Body of pancreas (tissue), 4 donors: ENCODE data around the gene MAP4K5. TPM values are rescaled to one million over a fixed set of nuclear protein-coding genes. Genes with fewer than 3 reads are reported as not detected.

Experiments used
- ATAC-seq: fragments of 150-250 bp; one replicate; pipeline ENCODE4 v1.9.1; 2016
- DNase-seq, 4 donors: peaks; one replicate each; pipeline ENCODE4 v3.0.0-alpha.2; 2019
- H3K27ac ChIP-seq, 4 donors: fragments of 200-600 bp; sonication (generic); 1 replicate in 3 of 4; 2 replicates in 1 of 4; pipeline versions ENCODE4 v1.5.1 to v1.6.1; 2016 to 2019; ENCODE audit warnings: mild to moderate bottlenecking in 1 of 4, mixed read lengths in 1 of 4, moderate library complexity in 1 of 4
- H3K27me3 ChIP-seq, 2 donors: fragments of 200-600 bp; sonication (generic); one replicate each; pipeline ENCODE4 v1.6.0; 2016; ENCODE audit warnings: mild to moderate bottlenecking in 1 of 2
- H3K36me3 ChIP-seq, 2 donors: fragments of 200-600 bp; sonication (generic); replicated peaks in 1 of 2; 2 replicates each; pipeline ENCODE4 v1.5.1; 2016; ENCODE audit warnings: low read depth in 2 of 2; ENCODE audit not compliant: insufficient read depth in 1 of 2
- H3K4me1 ChIP-seq: fragments of 200-600 bp; sonication (generic); one replicate; pipeline ENCODE4 v1.6.0; 2016
- H3K4me3 ChIP-seq, 2 donors: fragments of 200-600 bp; sonication (generic); 1 replicate in 1 of 2; 2 replicates in 1 of 2; pipeline ENCODE4 v1.5.1; 2016 to 2019
- H3K9me3 ChIP-seq, 3 donors: fragments of 200-600 bp; sonication (generic); 1 replicate in 2 of 3; 2 replicates in 1 of 3; pipeline ENCODE4 v1.5.1; 2016
- POLR2A ChIP-seq, 3 donors: fragments of 450-650 bp; IDR thresholded peaks; one replicate each; pipeline ENCODE4 v1.6.1; 2016; ENCODE audit warnings: antibody characterized with exemption in 3 of 3, mild to moderate bottlenecking in 2 of 3
- WGBS, 2 donors: methylation state at CpG; one replicate each; pipeline ENCODE4 v1.1.5; 2017; 5-methylcytosine and 5-hydroxymethylcytosine counted together
- intact Hi-C: fragments of 100-400 bp; cut with DNase I; formaldehyde crosslinking; loops from one replicate; pipeline ENCODE4 v1.15.1; 2023
- total RNA-seq, 2 donors: library from RNA; depleted of rRNA; stranded (reverse); fragments of >200 nt; gene quantifications; one replicate each; pipeline ENCODE4 v1.1.0, GENCODE V29; 2016
- TF ChIP-seq, protein P1 (sequence below), 7 experiments: fragments of 450-650 bp in 4 of 7; fragments of 200-600 bp in 3 of 7; sonication (generic) in 3 of 7; IDR thresholded peaks; one replicate each; pipeline ENCODE4 v1.5.1; 2016 to 2019; ENCODE audit warnings: antibody characterized with exemption in 7 of 7

Gene MAP4K5
- total RNA-seq, 2 donors from 2014 or later = 111 to 159 TPM

DNA sequence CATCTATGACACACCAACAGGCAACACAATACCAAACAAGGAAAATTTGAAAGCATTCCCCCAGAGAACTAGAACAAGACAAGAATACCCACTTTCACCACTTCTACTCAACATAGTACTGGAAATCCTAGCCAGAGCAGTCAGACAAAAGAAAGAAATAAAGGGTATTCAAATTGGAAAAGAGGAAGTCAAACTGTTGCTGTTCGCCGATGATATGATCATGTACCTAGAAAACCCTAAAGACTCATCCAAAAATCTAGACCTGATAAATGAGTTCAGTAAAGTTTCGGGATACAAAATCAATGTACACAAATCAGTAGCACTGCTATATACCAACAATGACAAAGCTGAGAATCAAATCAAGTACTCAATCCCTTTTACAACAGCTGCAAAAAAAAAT lies 19.5 kb upstream of the MAP4K5 start:
- 85 to 87% methylated on average over 3 of the region's 3 CpGs for WGBS, 2 donors
- intact Hi-C loops = no loop called here
- TF ChIP-seq, protein P1, sequence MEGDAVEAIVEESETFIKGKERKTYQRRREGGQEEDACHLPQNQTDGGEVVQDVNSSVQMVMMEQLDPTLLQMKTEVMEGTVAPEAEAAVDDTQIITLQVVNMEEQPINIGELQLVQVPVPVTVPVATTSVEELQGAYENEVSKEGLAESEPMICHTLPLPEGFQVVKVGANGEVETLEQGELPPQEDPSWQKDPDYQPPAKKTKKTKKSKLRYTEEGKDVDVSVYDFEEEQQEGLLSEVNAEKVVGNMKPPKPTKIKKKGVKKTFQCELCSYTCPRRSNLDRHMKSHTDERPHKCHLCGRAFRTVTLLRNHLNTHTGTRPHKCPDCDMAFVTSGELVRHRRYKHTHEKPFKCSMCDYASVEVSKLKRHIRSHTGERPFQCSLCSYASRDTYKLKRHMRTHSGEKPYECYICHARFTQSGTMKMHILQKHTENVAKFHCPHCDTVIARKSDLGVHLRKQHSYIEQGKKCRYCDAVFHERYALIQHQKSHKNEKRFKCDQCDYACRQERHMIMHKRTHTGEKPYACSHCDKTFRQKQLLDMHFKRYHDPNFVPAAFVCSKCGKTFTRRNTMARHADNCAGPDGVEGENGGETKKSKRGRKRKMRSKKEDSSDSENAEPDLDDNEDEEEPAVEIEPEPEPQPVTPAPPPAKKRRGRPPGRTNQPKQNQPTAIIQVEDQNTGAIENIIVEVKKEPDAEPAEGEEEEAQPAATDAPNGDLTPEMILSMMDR (IDR thresholded peaks at IDR 0.05) = no peak
- no peak for TF ChIP-seq POLR2A (IDR thresholded peaks at IDR 0.05)
- H3K9me3 ChIP-seq = no peaks in the 10 kb centered on the region
- DNase-seq (no peak), ATAC-seq (no peak)
- no peak overlapping the region for H3K4me3 ChIP-seq
- H3K4me1 ChIP-seq = no peaks in the 10 kb centered on the region
- H3K27me3 ChIP-seq = no peaks in the 10 kb centered on the region
- H3K27ac ChIP-seq = no peak overlapping the region
- no peaks in the 10 kb centered on the region for H3K36me3 ChIP-seq

DNA sequence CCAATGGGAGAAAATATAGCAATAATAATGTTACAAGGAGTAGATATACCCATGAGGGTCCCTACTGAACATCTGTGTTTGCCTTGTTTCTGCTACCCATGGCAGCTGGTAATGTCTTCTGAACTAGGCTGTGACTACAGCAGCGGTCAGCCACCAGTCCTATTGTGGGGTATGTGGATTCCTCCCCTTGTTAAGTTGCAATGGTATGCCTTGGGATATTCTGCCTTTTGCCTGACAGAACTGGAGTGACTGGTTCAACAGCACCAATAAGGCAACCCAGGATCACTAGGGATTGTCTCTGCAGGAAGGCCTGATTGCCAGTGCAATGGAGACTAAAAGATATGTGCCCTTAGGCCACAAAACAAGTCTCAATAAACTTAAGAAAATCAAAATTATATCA lies 17.9 kb upstream of the MAP4K5 start:
- DNase-seq (no peak), ATAC-seq (no peak)
- H3K36me3 ChIP-seq = no peaks in the 10 kb centered on the region
- peaks cover 9% of the 10 kb centered on the region for H3K4me1 ChIP-seq
- H3K27ac ChIP-seq = no peak overlapping the region
- no peaks in the 10 kb centered on the region for H3K9me3 ChIP-seq
- no peaks in the 10 kb centered on the region for H3K27me3 ChIP-seq
- intact Hi-C loops = no loop called here
- 91 to 94% methylated on average over 1 of the region's 1 CpG for WGBS, 2 donors
- no peak overlapping the region for H3K4me3 ChIP-seq
- TF ChIP-seq POLR2A (IDR thresholded peaks at IDR 0.05) = no peak
- TF ChIP-seq, protein P1 (IDR thresholded peaks at IDR 0.05) = no peak

DNA sequence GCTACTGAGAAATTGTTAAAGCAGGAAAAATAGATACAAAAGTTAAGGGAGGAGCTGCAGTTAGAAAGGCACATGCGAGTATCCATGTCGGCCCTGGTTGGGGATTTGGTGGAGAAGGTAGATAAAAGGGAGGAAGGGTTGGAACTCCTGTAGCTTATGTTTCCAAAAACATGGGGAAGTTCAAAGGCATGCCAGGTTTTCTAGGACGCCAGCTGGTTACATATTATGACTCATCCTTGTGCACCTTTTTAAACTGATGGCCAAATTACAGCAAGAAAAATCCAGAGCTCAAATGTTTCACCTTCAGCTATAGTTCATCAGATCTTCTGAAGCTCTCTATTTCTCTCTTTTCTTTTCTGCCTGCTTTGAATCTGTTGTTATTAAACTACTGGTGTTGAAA lies 13.2 kb upstream of the MAP4K5 start:
- no peak for TF ChIP-seq POLR2A (IDR thresholded peaks at IDR 0.05)
- TF ChIP-seq, protein P1 (IDR thresholded peaks at IDR 0.05) = no peak
- H3K27ac ChIP-seq = peak overlapping the region in 3 of 4 donors; percentile 57 to 73 (median 71)
- intact Hi-C loops = no loop called here
- no peak overlapping the region for H3K4me3 ChIP-seq
- ATAC-seq (peak; percentile 79), DNase-seq (peak; percentile 38 to 65 (median 56))
- 35 to 49% methylated on average over 3 of the region's 3 CpGs for WGBS, 2 donors
- peaks cover 35% of the 10 kb centered on the region for H3K4me1 ChIP-seq
- no peaks in the 10 kb centered on the region for H3K27me3 ChIP-seq
- no peaks in the 10 kb centered on the region for H3K36me3 ChIP-seq
- H3K9me3 ChIP-seq = no peaks in the 10 kb centered on the region

GRCh38 chr14:50544911-50545310 lies 12.5 kb upstream of the MAP4K5 start:
- H3K4me1 ChIP-seq = peaks cover 35% of the 10 kb centered on the region
- intact Hi-C loops = no loop called here
- no peaks in the 10 kb centered on the region for H3K27me3 ChIP-seq
- H3K36me3 ChIP-seq = no peaks in the 10 kb centered on the region
- ATAC-seq (peak; percentile 84), DNase-seq (peak; percentile 68 to 84 (median 81))
- peak overlapping the region in 3 of 4 donors; percentile 57 to 73 (median 71) for H3K27ac ChIP-seq
- no peaks in the 10 kb centered on the region for H3K9me3 ChIP-seq
- 52 to 62% methylated on average over 3 of the region's 3 CpGs for WGBS, 2 donors
- H3K4me3 ChIP-seq = no peak overlapping the region
- TF ChIP-seq, protein P1 (IDR thresholded peaks at IDR 0.05) = no peak
- TF ChIP-seq POLR2A (IDR thresholded peaks at IDR 0.05) = no peak

GRCh38 chr14:50542941-50543418 lies 10.6 kb upstream of the MAP4K5 start:
- DNase-seq = peak; percentile 52 to 67 (median 57)
- ATAC-seq = peak; percentile 54

More at GRCh38 chr14:50542941-50543418, 10.6 kb upstream of the MAP4K5 start:
- H3K36me3 ChIP-seq = no peaks in the 10 kb centered on the region
- no peak overlapping the region for H3K4me3 ChIP-seq
- no peak overlapping the region for H3K27ac ChIP-seq
- H3K4me1 ChIP-seq = peaks cover 35% of the 10 kb centered on the region
- intact Hi-C loops = no loop called here
- TF ChIP-seq POLR2A (IDR thresholded peaks at IDR 0.05) = no peak
- TF ChIP-seq, protein P1 (IDR thresholded peaks at IDR 0.05) = peak; percentile 29 to 67 (median 65)
- H3K27me3 ChIP-seq = no peaks in the 10 kb centered on the region
- H3K9me3 ChIP-seq = no peaks in the 10 kb centered on the region
- 0 to 4% methylated on average over 2 of the region's 2 CpGs for WGBS, 2 donors
